MM.1S (cell line): ENCODE data around the gene SPDL1.

ENCODE experiments used
- EZH2 ChIP-seq: fragments of 300-600 bp; sonication (generic); optimal IDR thresholded peaks from 2 replicates; pipeline ENCODE3; 2017; ENCODE audit warnings: low read depth, mild to moderate bottlenecking, antibody characterized with exemption, low read length, mixed read lengths
- TF ChIP-seq, protein P1 (sequence below): fragments of 300-600 bp; sonication (generic); IDR thresholded peaks from 2 replicates; pipeline ENCODE4 v1.5.1; 2016; ENCODE audit warnings: antibody characterized with exemption, low read length, mixed read lengths

DNA sequence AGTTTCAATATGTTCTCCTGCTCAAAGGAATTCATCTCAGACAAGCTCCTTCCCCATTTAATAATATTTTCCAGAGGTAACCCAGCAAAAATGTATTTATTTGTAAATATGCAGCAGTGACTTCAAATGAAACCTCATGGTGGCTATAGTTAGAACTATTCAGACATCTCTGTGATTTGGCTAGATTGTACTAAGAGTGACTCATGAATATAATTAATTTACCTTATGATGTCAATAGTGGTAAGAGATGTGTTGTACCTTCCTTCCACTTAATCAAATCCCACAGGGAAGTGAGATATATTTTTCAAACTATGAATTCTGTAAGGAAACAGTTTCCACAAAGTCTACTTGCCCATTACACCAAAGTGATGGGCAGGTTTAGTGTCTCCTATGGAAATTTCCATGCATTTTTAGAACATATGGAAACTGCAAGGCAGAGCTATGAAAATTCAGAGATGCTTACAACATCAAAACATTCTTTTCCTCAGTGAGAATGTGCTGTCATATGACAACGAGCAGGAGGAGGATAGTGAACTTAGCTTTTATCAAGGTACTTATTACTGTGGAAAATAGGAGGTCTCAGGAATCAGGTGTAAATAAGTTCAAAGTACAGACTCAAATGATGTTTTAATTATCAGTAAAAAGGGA lies 34.0 kb upstream of the SPDL1 start:
- TF ChIP-seq, protein P1, sequence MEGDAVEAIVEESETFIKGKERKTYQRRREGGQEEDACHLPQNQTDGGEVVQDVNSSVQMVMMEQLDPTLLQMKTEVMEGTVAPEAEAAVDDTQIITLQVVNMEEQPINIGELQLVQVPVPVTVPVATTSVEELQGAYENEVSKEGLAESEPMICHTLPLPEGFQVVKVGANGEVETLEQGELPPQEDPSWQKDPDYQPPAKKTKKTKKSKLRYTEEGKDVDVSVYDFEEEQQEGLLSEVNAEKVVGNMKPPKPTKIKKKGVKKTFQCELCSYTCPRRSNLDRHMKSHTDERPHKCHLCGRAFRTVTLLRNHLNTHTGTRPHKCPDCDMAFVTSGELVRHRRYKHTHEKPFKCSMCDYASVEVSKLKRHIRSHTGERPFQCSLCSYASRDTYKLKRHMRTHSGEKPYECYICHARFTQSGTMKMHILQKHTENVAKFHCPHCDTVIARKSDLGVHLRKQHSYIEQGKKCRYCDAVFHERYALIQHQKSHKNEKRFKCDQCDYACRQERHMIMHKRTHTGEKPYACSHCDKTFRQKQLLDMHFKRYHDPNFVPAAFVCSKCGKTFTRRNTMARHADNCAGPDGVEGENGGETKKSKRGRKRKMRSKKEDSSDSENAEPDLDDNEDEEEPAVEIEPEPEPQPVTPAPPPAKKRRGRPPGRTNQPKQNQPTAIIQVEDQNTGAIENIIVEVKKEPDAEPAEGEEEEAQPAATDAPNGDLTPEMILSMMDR, result no peak
- TF ChIP-seq EZH2, result no peak
